MCF 10A (cell line): ENCODE results near the gene FAM47A. TPM values are rescaled to one million over a fixed set of nuclear protein-coding genes. Genes with fewer than 3 reads are reported as not detected.

Experiments
- BruUV-seq: library from RNA; stranded (reverse); fragments of 400-500 nt; replicated peaks from 2 replicates; lab custom pipeline; 2021; lab: Mats Ljungman, UMichigan
- CTCF ChIA-PET: fragments of 300-600 bp; sonication (Branson Sonifier 250); formaldehyde crosslinking; extraction: SDS; loops from one replicate; lab custom pipeline; 2021; ENCODE audit warnings: antibody characterized with exemption, inconsistent platforms; lab: Yijun Ruan, JAX
- POLR2A ChIA-PET: fragments of 300-600, 350-650 bp; sonication (Branson Sonifier 250); formaldehyde crosslinking; extraction: SDS; loops from one replicate; lab custom pipeline; 2020; ENCODE audit warnings: antibody characterized with exemption, inconsistent platforms; lab: Yijun Ruan, JAX
- DNase-seq: peaks from one replicate; pipeline ENCODE4 v3.0.0-alpha.2; 2018; ENCODE audit not compliant: unreplicated experiment
- H3K27ac Mint-ChIP-seq: one replicate; pipeline ENCODE4 v1.8.0; 2022; ENCODE audit warnings: mild to moderate bottlenecking, low read depth, mixed read lengths; ENCODE audit not compliant: unreplicated experiment
- H3K27me3 Mint-ChIP-seq: one replicate; pipeline ENCODE4 v1.8.0; 2022; ENCODE audit warnings: mixed read lengths; ENCODE audit not compliant: insufficient read depth, unreplicated experiment
- H3K36me3 Mint-ChIP-seq: one replicate; pipeline ENCODE4 v1.8.0; 2022; ENCODE audit warnings: mild to moderate bottlenecking, moderate library complexity, mixed read lengths; ENCODE audit not compliant: insufficient read depth, unreplicated experiment
- H3K4me1 Mint-ChIP-seq: one replicate; pipeline ENCODE4 v1.8.0; 2022; ENCODE audit warnings: mixed read lengths; ENCODE audit not compliant: insufficient read depth, unreplicated experiment
- H3K4me3 Mint-ChIP-seq: one replicate; pipeline ENCODE4 v1.8.0; 2022; ENCODE audit warnings: mild to moderate bottlenecking, moderate library complexity, mixed read lengths; ENCODE audit not compliant: unreplicated experiment
- H3K9me3 Mint-ChIP-seq: one replicate; pipeline ENCODE4 v1.8.0; 2022; ENCODE audit warnings: mixed read lengths; ENCODE audit not compliant: unreplicated experiment
- intact Hi-C: fragments of 100-400 bp; cut with micrococcal nuclease; formaldehyde crosslinking; loops from 2 replicates; pipeline ENCODE4 v1.14.1; 2022
- total RNA-seq: library from RNA; stranded (reverse); gene quantifications from 2 replicates; pipeline ENCODE4 v1.2.3, GENCODE V29; 2022
- TF ChIP-seq, protein P1 (sequence below): fragments of 200-600 bp; IDR thresholded peaks from one replicate; pipeline ENCODE4 v1.8.0; 2022; ENCODE audit warnings: antibody characterized with exemption, mild to moderate bottlenecking; ENCODE audit not compliant: unreplicated experiment

The FAM47A gene
- total RNA-seq, 1 experiment from 2014 or later = not detected

DNA sequence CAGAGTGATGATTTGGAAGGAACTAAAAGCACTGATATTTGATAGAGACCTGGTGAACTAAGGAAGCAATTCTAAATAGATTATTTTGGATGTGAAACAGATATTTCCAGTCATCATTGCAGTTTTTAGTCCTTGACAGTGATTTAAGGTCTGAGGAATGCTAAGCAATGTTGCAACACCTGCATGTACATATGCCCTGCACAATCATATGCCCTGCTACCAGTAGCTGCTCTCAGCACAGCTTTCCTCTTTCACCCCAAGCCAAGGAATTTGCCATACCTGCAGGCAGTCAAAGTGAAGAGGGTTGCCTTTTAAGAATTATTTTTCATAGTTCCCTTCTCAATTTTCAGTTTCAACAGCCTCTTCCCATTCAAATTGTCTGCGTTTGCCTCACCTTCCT, 8.7 kb upstream of the FAM47A start:
- TF ChIP-seq, protein P1, sequence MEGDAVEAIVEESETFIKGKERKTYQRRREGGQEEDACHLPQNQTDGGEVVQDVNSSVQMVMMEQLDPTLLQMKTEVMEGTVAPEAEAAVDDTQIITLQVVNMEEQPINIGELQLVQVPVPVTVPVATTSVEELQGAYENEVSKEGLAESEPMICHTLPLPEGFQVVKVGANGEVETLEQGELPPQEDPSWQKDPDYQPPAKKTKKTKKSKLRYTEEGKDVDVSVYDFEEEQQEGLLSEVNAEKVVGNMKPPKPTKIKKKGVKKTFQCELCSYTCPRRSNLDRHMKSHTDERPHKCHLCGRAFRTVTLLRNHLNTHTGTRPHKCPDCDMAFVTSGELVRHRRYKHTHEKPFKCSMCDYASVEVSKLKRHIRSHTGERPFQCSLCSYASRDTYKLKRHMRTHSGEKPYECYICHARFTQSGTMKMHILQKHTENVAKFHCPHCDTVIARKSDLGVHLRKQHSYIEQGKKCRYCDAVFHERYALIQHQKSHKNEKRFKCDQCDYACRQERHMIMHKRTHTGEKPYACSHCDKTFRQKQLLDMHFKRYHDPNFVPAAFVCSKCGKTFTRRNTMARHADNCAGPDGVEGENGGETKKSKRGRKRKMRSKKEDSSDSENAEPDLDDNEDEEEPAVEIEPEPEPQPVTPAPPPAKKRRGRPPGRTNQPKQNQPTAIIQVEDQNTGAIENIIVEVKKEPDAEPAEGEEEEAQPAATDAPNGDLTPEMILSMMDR = no peak
- intact Hi-C loops = no loop called here
- Mint-ChIP-seq H3K27me3 (no peaks in the 10 kb centered on the region), H3K4me3 (no peak overlapping the region), H3K27ac (peak overlapping the region; percentile 3), H3K9me3 (peaks cover 8% of the 10 kb centered on the region), H3K4me1 (peaks cover 7% of the 10 kb centered on the region), H3K36me3 (no peaks in the 10 kb centered on the region)
- peak; percentile 46 for DNase-seq
- BruUV-seq = no TSS peak
- ChIA-PET CTCF (interaction anchor here (0.6 kb wide), 1 partner anchor 707 kb away, joined by 4 read pairs; no protein-coding TSS in a partner anchor), POLR2A (interaction anchor here (1.0 kb wide), 1 partner anchor 105 kb away, joined by 3 read pairs; no protein-coding TSS in a partner anchor)

DNA sequence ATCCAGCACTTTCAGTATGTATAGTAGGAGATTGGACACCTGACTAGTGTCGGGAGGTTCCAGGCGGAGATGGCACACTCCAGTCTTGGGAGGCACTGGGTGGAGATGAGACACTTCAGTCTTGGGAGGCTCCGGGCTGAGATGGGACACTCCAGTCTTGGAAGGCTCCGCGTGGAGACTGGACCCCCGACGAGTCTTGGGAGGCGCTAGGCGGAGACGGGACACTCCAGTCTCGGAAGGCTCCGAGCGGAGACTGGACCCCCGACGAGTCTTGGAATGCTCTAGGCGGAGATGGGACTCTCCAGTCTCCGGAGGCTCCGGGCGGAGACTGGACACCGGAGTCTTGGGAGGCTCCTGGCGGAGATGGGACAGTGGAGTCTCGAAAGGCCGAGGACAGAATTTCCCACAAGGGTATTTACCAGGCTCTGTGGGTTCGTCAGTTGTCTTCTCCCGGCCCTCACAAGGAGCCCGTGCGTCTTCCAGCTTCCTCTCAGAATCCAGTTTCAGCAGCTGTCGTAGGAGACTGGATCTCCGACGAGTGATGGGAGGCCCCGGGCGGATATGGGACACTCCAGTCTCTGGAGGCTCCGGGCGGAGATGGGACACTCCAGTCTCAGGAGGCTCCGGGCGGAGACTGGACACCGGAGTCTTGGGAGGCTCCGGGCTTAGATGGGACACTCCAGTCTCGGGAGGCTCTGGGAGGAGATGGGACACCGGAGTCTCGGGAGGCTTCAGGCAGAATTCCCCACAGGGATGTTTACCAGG, 952 bp downstream of the FAM47A start:
- Mint-ChIP-seq H3K4me1 (no peaks in the 10 kb centered on the region), H3K27me3 (no peaks in the 10 kb centered on the region), H3K4me3 (no peak overlapping the region), H3K36me3 (no peaks in the 10 kb centered on the region), H3K9me3 (no peaks in the 10 kb centered on the region), H3K27ac (no peak overlapping the region)
- CTCF ChIA-PET = no interaction called here
- intact Hi-C loops = no loop called here
- BruUV-seq = no TSS peak
- POLR2A ChIA-PET = no interaction called here
- no peak for DNase-seq
- TF ChIP-seq, protein P1 = no peak

DNA sequence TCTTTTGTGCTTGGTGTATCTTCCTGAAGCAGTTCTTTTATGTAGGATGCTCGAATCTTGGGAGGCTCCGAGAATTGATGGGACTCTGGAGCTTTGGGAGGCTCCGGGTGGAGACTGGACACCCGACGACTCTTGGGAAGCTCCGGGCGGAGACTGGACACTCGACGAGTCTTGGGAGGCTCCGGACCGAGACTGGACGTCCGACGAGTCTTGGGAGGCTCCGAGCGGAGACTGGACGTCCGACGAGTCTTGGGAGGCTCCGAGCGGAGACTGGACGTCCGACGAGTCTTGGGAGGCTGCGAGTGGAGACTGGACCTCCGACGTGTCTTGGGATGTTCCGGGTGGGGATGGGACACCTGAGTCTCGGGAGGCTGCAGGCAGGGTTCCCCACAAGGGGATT, 1.6 kb downstream of the FAM47A start:
- CTCF ChIA-PET = no interaction called here
- no peak overlapping the region for H3K27ac Mint-ChIP-seq

DNA sequence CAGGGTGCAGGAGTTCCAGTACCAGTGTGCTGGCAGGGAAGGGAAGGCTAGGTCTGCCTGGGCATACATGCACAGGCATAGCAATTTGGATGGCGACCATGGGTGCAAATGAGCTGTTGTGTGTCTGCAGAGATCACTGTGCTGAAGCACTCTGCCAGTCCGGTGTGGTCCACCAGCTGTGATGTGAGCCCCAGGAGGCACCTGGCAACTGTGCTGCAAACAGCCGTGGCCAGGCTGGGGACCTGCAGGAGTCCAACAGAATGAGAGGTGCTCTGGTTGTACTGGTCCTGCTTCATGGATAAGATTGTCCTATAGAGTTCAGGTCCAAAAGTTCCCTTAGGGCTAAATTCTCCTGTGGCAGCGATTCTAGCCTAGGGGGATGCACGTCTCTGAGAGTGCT, 6.1 kb downstream of the FAM47A start:
- ChIA-PET CTCF (interaction anchor here (0.6 kb wide), 1 partner anchor 88 kb away, joined by 3 read pairs; no protein-coding TSS in a partner anchor), POLR2A (no interaction called here)
- peaks cover 15% of the 10 kb centered on the region for H3K9me3 Mint-ChIP-seq
- BruUV-seq = no TSS peak
- no peaks in the 10 kb centered on the region for H3K4me1 Mint-ChIP-seq
- no peaks in the 10 kb centered on the region for H3K27me3 Mint-ChIP-seq
- intact Hi-C loops = no loop called here
- H3K36me3 Mint-ChIP-seq = no peaks in the 10 kb centered on the region
- no peak overlapping the region for H3K4me3 Mint-ChIP-seq
- H3K27ac Mint-ChIP-seq = no peak overlapping the region
- TF ChIP-seq, protein P1 = no peak
- DNase-seq = no peak

More for the DNA sequence above, 1.6 kb downstream of the FAM47A start:
- DNase-seq = no peak
- TF ChIP-seq, protein P1 = no peak
- no peak overlapping the region for H3K4me3 Mint-ChIP-seq
- H3K36me3 Mint-ChIP-seq = no peaks in the 10 kb centered on the region
- H3K9me3 Mint-ChIP-seq = no peaks in the 10 kb centered on the region
- POLR2A ChIA-PET = interaction anchor here (0.6 kb wide), 1 partner anchor 17 kb away, joined by 3 read pairs; no protein-coding TSS in a partner anchor
- H3K4me1 Mint-ChIP-seq = no peaks in the 10 kb centered on the region
- H3K27me3 Mint-ChIP-seq = no peaks in the 10 kb centered on the region
- intact Hi-C loops = no loop called here
- no TSS peak for BruUV-seq
